ENCODE results near the gene HDGF.
"Not testable (repeated sequence)": the region's sequence is repeated elsewhere in the genome, so short reads cannot be mapped to it uniquely, and the experiment has no call there.

Gene HDGF

GRCh38 chr1:156766298-156767100, 15.0 kb upstream of the HDGF start:
- no peak for DNase-seq

GRCh38 chr1:156765666-156766065, 14.2 kb upstream of the HDGF start:
- no peak for DNase-seq

GRCh38 chr1:156765136-156765535, 13.7 kb upstream of the HDGF start:
- DNase-seq: not testable (repeated sequence)

GRCh38 chr1:156760796-156761104, 9.3 kb upstream of the HDGF start:
- no peak for DNase-seq

- DNase-seq: no peak
Observed at GRCh38 chr1:156760092-156760795, 8.8 kb upstream of the HDGF start.

GRCh38 chr1:156757572-156758253, 6.2 kb upstream of the HDGF start:
- DNase-seq: not testable (repeated sequence)

- DNase-seq: no peak
Observed at GRCh38 chr1:156756355-156756754, 4.9 kb upstream of the HDGF start.

- DNase-seq: no peak
Observed at GRCh38 chr1:156755527-156755950, 4.1 kb upstream of the HDGF start.

DNA sequence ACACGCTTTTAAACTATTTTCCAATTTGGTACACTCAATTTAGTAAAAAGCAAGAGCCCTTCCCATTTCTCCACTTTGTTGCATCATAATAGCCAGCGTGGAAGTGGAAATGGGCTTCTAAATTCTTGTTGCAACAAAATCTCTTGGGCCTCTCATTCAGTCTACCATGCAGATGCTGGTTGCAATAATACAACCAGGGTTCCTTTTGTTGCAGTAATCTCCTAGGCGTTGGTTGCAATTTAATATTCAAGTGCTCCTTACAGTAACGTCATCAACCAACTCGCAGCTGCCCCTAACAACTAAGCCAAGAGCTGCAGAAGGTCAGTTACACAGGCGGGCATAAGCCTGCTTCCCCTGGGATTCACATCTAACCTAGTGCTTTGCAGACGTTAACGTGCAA, 2.7 kb upstream of the HDGF start:
- peak; percentile 45 for DNase-seq

DNA sequence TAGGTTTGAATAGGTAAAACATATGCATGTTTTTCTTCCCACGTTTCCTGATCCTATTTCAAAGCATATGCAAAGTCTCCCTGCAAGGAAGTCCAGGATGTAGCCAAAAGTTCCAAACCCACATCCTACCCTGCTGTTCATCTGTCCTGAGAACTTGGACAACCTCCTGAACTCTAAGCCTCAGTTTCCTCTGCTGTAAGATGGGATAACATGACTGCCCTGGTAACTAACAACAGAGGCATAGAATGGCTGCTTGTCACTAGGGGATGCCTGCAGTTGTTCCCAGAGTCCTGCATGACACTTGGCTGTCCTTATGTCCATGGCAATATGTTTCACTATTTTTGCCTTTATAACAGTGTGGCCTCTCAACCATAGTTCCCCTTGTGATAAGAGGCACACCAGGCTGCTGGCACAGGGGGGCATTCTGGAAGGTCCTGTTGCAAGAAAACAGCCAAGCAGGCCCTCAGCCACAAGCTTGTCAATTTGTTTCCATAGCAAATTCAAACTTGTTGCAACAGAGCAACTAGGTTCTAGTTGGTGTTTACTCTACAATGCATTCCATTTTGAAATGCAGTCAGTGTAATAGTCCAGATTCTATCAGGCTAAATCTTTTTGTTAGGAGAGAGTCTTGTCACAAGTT, 1.5 kb upstream of the HDGF start:
- no peak for DNase-seq

DNA sequence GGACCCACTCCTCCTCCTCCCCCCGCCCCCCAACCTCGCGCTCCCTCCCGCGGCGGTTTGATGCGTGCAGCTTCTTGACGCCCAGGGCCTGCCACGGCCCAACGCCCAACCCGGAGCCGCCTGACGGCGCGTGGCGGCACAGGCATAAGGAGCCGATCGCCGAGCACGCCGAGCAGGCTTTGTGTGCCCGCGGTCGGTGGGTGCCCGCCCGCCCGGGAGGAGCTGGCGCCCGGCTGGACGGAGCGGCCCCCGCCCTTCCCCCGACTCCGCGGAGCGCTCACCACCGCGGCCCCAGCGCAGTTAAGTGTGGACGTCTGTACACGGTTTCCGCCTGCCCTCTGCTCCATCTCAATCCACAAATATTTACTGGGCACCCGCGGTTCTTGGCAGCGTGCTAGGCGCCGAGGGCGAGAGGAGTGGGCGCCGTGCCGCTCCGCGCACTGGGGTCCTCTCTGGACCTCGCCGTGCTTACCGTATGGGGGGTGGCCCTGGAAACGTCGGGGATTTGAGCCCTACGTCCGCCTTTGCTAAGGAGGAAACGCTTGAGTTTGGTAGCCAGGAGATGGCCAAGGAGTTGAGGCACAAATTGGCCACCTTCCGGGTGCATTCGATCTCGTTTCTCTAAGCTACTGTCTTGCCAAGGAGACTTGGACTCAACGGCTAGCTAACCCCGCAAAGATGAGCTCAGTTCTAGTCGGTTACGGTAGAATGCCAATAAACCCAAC, 444 bp upstream of the HDGF start:
- DNase-seq: peak; percentile 74

- DNase-seq: no peak
Observed at GRCh38 chr1:156750711-156751450, 594 bp downstream of the HDGF start.

GRCh38 chr1:156750191-156750672, 1.2 kb downstream of the HDGF start:
- DNase-seq: peak; percentile 46

DNA sequence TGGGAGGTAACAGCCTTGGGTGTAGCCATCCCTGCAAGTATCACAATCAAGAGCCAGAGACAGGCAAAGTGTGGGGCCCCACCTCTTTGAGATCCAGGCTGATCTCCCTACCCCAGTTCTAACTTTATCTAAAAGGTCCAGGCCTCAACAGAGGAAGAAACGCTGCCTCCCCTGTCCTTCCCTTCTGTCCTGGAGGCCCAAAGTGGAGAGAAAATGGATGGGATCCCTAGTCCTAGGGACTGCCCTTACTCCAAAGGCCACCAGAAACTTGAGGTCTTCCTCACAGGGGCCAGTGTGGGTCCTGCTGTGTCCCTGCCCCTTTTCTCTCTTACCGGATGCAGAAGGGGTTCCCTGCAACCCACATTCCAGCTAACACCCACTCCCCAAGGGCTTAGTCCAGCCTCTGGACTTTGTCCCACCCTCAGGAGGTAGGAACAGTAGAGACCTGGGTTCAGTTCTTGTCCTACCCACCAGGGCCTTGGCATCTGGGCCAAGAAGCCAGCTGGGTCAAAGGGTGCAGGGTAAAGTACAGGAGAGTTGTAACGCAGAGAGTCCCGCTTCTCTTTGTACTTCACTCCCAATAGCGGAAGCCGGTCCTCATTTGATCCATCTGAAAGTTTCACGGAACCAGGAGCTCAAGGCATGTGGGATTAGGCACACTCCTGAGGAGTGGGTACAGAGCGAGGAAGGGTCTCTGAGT, 1.9 kb downstream of the HDGF start:
- DNase-seq: no peak

DNA sequence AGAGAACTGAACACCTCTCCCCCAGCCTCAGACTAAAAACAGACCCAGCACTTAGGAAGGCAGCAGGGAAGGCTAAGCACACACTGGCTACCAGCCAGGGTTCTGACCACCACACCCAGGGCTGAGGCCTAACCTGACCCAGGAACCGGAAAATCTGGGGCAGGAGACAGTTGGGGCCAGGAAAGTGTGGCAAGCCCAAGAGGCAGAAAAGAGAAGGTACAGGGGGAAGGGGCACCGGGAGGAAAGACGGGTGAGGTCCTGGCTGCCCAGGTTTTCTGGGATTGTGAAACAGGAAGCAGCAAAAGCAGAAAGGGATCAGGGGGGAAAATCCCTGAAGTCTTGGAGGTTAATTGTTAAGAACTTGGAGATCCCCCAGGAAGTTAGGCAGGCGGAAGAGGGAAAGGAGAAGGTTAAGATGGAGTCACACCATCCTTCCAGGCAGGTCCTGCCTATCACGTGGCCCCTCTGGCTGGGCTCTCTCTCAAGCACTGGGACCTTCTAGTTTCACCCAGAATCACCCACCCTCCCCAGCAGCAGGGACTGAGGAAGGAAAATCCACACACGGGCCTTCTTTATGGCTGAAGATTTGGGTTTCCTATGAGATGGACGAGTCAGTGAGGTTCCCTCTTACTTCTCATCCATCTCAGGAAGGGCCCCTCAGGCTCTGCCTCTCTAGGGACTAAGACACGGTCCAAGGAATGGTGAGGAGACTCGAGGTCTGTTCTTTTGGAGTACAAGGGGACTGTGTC, 2.6 kb downstream of the HDGF start:
- no peak for DNase-seq

DNA sequence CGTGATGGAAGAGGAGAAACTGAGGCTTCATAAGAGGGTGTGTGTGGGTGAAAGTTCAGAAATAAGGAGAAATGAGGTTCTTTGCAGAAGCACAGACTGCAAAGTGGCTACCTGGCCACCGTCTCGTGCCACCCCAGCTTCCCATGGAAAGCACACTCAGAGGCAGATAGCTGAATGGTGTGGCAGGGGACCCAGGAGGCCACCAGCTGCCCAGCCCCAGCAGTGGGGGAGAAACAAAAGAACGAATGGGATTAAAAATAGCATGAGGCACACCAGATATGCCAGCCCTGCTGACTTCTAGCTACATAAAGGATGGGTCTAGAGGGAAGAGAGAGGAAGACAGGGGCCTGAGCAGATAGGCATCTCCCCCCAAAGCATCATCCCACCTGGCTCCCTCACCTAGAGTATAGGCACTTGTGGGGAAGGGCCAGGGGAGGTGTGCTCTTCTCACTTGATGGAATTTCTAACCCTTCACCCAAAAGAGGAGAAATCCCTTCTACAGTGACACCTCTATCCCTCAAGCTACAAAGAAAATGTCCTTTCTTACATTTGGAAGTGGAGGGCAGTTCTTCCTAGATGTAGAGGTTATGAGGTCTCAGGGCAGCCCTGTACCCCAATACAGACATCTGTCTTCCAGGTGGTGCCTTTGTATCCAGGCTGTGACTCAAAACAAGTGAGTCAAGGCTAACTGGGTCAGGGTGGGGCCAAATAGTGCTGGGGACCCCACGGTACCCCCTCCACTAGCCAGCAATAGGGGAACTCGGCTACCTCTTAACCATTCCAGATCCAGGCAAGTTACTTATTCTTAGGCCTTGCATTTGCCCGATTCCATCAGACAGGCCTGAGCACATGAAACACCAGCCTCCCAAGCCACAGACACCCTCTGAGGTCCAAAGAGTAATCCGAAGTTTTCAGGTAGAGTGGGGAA, 3.5 kb downstream of the HDGF start:
- no peak for DNase-seq

- DNase-seq: peak; percentile 40
Observed at GRCh38 chr1:156746728-156747631, 4.5 kb downstream of the HDGF start.

DNA sequence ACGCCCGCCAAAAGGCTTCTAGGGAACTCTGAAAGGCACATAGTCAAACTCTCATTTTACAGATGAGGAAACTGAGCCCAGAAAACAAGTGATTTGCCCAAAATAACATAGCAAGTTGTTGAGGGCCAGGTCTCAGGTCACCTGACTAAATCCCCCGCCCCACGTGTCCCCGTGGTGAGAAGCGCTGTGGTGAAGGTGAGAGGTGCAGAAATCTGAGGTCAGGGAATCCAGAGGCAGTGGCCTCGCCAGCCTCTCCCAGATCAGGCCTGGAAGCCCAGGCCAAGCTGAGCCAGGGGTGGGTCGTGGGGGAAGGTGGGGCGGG, 5.1 kb downstream of the HDGF start:
- DNase-seq: no peak

Measured in DMS79 treated with DMSO at 0.1 percent for 48 hours (cell line).